K562 (cell line): Measurements from ENCODE around the gene SLC19A2. TPM values are rescaled to one million over a fixed set of nuclear protein-coding genes. Genes with fewer than 3 reads are reported as not detected.

Source experiments
- CEBPB ChIP-seq: fragments of 450-650 bp; IDR thresholded peaks from 2 replicates; pipeline ENCODE4 v1.6.1; 2016; ENCODE audit warnings: missing genetic modification characterization, missing compliant biosample characterization
- HINFP ChIP-seq: fragments of 450-650 bp; conservative IDR thresholded peaks from 2 replicates; pipeline ENCODE4 v1.6.1; 2016; ENCODE audit warnings: missing genetic modification characterization, low read depth, mild to moderate bottlenecking, control low read depth, missing compliant biosample characterization
- HMGN3 ChIP-seq: IDR thresholded peaks from 2 replicates; pipeline ENCODE4 v1.6.1; 2011; ENCODE audit warnings: borderline replicate concordance, low read depth, mild to moderate bottlenecking, mixed read lengths, low read length; ENCODE audit not compliant: insufficient read length; ENCODE audit errors: extremely low read depth
- KAT7 ChIP-seq: sonication (generic); formaldehyde crosslinking; IDR thresholded peaks from 2 replicates; pipeline ENCODE4 v1.8.0; 2022; ENCODE audit warnings: missing genetic modification reagents, mild to moderate bottlenecking, borderline replicate concordance
- MTA1 ChIP-seq: fragments of 450-650 bp; IDR thresholded peaks from 2 replicates; pipeline ENCODE4 v1.6.1; 2017; ENCODE audit warnings: borderline replicate concordance
- NFRKB ChIP-seq: fragments of 450-650 bp; IDR thresholded peaks from 2 replicates; pipeline ENCODE4 v1.6.1; 2016; ENCODE audit warnings: low read depth
- SAP30 ChIP-seq: fragments of 200-600 bp; sonication (generic); IDR thresholded peaks from 2 replicates; pipeline ENCODE4 v1.6.1; 2012; ENCODE audit warnings: borderline replicate concordance, low read depth, mild to moderate bottlenecking, moderate library complexity, low read length, control low read depth, inconsistent platforms; ENCODE audit not compliant: insufficient read depth, poor library complexity, severe bottlenecking
- TRIM24 ChIP-seq, 2 experiments: fragments of 450-650 bp; IDR thresholded peaks; 2 replicates each; pipeline ENCODE4 v1.6.1; 2016
- XRCC3 ChIP-seq: fragments of 450-650 bp; IDR thresholded peaks from 2 replicates; pipeline ENCODE4 v1.6.1; 2017; ENCODE audit warnings: mild to moderate bottlenecking, moderate library complexity
- ZBED1 ChIP-seq: IDR thresholded peaks from 2 replicates; pipeline ENCODE4 v1.6.1; 2014
- polyA plus RNA-seq, 8 experiments: library from polyadenylated mRNA; depleted of rRNA in 4 of 8; stranded (reverse) in 5 of 8; unstranded in 3 of 8; fragments of >200 nt; fragmentation: Nextera tagmentation in 2 of 8; fragmentation: Illumina TruSeq in 1 of 8; extraction: Ambion mirVana in 2 of 8; extraction: Trizol in 1 of 8; gene quantifications; 2 replicates each; pipeline versions ENCODE4 v1.2.1 to v1.2.3, GENCODE V29; 2011 to 2014; ENCODE audit warnings: inconsistent platforms in 1 of 8, missing spikeins in 1 of 8
- total RNA-seq, 7 experiments: library from RNA; depleted of rRNA in 6 of 7; stranded (reverse); fragments of >200 nt in 6 of 7; fragmentation: Illumina TruSeq in 2 of 7; extraction: Trizol in 2 of 7; gene quantifications; 2 replicates each; pipeline versions ENCODE4 v1.2.1 to v1.2.3, GENCODE V29; 2011 to 2021; ENCODE audit warnings: low replicate concordance in 1 of 7
- TF ChIP-seq, protein P1 (sequence below): sonication (generic); formaldehyde crosslinking; IDR thresholded peaks from 2 replicates; pipeline ENCODE4 v1.9.0; 2022; ENCODE audit warnings: mild to moderate bottlenecking, missing genetic modification reagents
- TF ChIP-seq, protein P2 (sequence below): sonication (generic); formaldehyde crosslinking; IDR thresholded peaks from 2 replicates; pipeline ENCODE4 v1.8.0; 2023; ENCODE audit warnings: missing genetic modification reagents, mild to moderate bottlenecking, borderline replicate concordance
- TF ChIP-seq, protein P3 (sequence below): fragments of 450-650 bp; IDR thresholded peaks from one replicate; pipeline ENCODE4 v1.6.1; 2018; ENCODE audit warnings: mild to moderate bottlenecking, moderate library complexity; ENCODE audit not compliant: partially characterized antibody
- TF ChIP-seq, protein P4 (sequence below): fragments of 450-650 bp; formaldehyde crosslinking; IDR thresholded peaks from 2 replicates; pipeline ENCODE4 v1.4.0; 2022; ENCODE audit warnings: missing genetic modification characterization
- TF ChIP-seq, protein P5 (sequence below): fragments of 450-650 bp; IDR thresholded peaks from 2 replicates; pipeline ENCODE4 v1.6.1; 2016; ENCODE audit warnings: borderline replicate concordance

The SLC19A2 gene
- total and polyA plus RNA-seq, 9 of the 15 experiments (the other 6 are each of a cell fraction or from before 2014, with no cell fraction given) = 7.4 to 42.8 (median 19.2) TPM

DNA sequence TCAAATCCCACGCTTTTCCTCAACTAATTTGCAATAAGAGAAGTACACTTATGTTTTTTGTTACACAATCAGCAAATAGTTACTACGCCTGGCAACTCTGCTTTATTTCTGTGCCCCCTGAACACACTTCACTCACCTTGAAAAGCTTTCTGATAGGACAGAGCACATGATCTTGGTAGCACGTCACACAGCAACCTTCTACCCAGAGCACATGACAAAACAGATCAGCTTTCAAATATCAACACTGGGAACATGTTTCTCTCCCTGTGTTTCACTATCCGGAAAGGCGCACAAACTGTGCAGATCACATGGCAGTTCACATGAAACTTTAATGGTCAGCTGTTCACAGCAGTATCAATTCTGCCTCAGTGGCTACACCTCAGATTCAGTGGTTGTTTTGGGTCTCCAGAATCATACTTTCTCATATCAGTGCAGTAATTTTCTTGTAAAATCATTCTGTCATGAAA is 2.2 kb downstream of the SLC19A2 start (continued):
- TF ChIP-seq, protein P1, sequence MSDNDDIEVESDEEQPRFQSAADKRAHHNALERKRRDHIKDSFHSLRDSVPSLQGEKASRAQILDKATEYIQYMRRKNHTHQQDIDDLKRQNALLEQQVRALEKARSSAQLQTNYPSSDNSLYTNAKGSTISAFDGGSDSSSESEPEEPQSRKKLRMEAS (CRISPR knock-in tag) = peak; percentile 61
- TF ChIP-seq XRCC3 (no peak), MTA1 (0 out of 2 replicates have a peak, but pooled peaks have one; percentile 28), SAP30 (no peak), HMGN3 (no peak), ZBED1 (no peak), NFRKB (no peak; the same call in 1 of the 2 replicates), KAT7 (0 out of 2 replicates have a peak, but pooled peaks have one; percentile 14), TRIM24 (IDR thresholded peaks at IDR 0.05) (peak in 1 of 2 experiments; percentile 19; a peak in 1 of 4 replicates), CEBPB (tag) (peak; percentile 41; the same call in 1 of the 2 replicates), HINFP (tag) (no peak)
- TF ChIP-seq, protein P2, sequence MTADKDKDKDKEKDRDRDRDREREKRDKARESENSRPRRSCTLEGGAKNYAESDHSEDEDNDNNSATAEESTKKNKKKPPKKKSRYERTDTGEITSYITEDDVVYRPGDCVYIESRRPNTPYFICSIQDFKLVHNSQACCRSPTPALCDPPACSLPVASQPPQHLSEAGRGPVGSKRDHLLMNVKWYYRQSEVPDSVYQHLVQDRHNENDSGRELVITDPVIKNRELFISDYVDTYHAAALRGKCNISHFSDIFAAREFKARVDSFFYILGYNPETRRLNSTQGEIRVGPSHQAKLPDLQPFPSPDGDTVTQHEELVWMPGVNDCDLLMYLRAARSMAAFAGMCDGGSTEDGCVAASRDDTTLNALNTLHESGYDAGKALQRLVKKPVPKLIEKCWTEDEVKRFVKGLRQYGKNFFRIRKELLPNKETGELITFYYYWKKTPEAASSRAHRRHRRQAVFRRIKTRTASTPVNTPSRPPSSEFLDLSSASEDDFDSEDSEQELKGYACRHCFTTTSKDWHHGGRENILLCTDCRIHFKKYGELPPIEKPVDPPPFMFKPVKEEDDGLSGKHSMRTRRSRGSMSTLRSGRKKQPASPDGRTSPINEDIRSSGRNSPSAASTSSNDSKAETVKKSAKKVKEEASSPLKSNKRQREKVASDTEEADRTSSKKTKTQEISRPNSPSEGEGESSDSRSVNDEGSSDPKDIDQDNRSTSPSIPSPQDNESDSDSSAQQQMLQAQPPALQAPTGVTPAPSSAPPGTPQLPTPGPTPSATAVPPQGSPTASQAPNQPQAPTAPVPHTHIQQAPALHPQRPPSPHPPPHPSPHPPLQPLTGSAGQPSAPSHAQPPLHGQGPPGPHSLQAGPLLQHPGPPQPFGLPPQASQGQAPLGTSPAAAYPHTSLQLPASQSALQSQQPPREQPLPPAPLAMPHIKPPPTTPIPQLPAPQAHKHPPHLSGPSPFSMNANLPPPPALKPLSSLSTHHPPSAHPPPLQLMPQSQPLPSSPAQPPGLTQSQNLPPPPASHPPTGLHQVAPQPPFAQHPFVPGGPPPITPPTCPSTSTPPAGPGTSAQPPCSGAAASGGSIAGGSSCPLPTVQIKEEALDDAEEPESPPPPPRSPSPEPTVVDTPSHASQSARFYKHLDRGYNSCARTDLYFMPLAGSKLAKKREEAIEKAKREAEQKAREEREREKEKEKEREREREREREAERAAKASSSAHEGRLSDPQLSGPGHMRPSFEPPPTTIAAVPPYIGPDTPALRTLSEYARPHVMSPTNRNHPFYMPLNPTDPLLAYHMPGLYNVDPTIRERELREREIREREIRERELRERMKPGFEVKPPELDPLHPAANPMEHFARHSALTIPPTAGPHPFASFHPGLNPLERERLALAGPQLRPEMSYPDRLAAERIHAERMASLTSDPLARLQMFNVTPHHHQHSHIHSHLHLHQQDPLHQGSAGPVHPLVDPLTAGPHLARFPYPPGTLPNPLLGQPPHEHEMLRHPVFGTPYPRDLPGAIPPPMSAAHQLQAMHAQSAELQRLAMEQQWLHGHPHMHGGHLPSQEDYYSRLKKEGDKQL (CRISPR knock-in tag) = no peak
- TF ChIP-seq, protein P3, sequence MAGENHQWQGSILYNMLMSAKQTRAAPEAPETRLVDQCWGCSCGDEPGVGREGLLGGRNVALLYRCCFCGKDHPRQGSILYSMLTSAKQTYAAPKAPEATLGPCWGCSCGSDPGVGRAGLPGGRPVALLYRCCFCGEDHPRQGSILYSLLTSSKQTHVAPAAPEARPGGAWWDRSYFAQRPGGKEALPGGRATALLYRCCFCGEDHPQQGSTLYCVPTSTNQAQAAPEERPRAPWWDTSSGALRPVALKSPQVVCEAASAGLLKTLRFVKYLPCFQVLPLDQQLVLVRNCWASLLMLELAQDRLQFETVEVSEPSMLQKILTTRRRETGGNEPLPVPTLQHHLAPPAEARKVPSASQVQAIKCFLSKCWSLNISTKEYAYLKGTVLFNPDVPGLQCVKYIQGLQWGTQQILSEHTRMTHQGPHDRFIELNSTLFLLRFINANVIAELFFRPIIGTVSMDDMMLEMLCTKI = no peak
- TF ChIP-seq, protein P4, sequence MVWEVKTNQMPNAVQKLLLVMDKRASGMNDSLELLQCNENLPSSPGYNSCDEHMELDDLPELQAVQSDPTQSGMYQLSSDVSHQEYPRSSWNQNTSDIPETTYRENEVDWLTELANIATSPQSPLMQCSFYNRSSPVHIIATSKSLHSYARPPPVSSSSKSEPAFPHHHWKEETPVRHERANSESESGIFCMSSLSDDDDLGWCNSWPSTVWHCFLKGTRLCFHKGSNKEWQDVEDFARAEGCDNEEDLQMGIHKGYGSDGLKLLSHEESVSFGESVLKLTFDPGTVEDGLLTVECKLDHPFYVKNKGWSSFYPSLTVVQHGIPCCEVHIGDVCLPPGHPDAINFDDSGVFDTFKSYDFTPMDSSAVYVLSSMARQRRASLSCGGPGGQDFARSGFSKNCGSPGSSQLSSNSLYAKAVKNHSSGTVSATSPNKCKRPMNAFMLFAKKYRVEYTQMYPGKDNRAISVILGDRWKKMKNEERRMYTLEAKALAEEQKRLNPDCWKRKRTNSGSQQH = no peak
- TF ChIP-seq, protein P5, sequence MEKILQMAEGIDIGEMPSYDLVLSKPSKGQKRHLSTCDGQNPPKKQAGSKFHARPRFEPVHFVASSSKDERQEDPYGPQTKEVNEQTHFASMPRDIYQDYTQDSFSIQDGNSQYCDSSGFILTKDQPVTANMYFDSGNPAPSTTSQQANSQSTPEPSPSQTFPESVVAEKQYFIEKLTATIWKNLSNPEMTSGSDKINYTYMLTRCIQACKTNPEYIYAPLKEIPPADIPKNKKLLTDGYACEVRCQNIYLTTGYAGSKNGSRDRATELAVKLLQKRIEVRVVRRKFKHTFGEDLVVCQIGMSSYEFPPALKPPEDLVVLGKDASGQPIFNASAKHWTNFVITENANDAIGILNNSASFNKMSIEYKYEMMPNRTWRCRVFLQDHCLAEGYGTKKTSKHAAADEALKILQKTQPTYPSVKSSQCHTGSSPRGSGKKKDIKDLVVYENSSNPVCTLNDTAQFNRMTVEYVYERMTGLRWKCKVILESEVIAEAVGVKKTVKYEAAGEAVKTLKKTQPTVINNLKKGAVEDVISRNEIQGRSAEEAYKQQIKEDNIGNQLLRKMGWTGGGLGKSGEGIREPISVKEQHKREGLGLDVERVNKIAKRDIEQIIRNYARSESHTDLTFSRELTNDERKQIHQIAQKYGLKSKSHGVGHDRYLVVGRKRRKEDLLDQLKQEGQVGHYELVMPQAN = peak; percentile 83
